Measurements from ENCODE around the gene MLANA.

- TF ChIP-seq POLR2AphosphoS5 (IDR thresholded peaks at IDR 0.05) (no peak), CTCF (IDR thresholded peaks at IDR 0.05 in 8 of 11, conservative IDR thresholded peaks at IDR 0.05 in 3 of 11) (no peak), POLR2A (IDR thresholded peaks at IDR 0.05) (no peak)
Measured at GRCh38 chr9:5871785-5872184, 18.9 kb upstream of the MLANA start.

Data from spleen (tissue), 7 donors.